ENCODE results near the gene SUZ12.

GRCh38 chr17:32019228-32019627, 82.4 kb downstream of the SUZ12 start:
- TF ChIP-seq CTCF (IDR thresholded peaks at IDR 0.05) = no peak
- TF ChIP-seq EP300 (IDR thresholded peaks at IDR 0.05) = no peak

All from esophagus muscularis mucosa (tissue), 3 donors.